Umbilical cord (tissue), 2 donors: ENCODE results near the gene CACNB4. TPM values are rescaled to one million over a fixed set of nuclear protein-coding genes. Genes with fewer than 3 reads are reported as not detected.
"Not testable (repeated sequence)": the region's sequence is repeated elsewhere in the genome, so short reads cannot be mapped to it uniquely, and the experiment has no call there.

Experiments
- DNase-seq: peaks from one replicate; pipeline ENCODE4 v3.0.0-alpha.2; 2015; ENCODE audit warnings: low spot score
- total RNA-seq: library from RNA; depleted of rRNA; stranded (reverse); fragments of >200 nt; gene quantifications from one replicate; pipeline ENCODE4 v1.2.3, GENCODE V29; 2014; ENCODE audit warnings: low replicate concordance; ENCODE audit not compliant: insufficient read depth

The CACNB4 gene
- total RNA-seq, 1 donor from 2014 or later, result 40.2 TPM

DNA sequence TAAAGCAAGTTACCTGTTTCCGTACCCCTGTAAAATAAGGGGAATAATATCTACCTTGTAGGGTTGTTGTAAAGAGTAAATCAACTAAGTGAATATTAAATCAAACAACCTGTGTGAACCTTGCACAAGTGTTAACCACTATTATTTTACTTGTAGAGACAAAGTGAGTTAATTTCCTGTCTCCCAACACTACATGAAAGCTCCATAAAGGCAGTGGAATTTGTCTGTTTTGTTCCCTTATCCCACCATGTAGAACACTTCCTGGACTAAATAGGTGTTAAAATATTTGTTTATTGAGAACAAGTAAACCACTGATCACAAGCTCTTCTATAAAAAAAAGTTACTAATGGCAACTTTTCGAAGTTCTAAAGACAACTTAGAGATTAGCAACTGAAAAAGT, 274.0 kb downstream of the CACNB4 start:
- DNase-seq, result no peak

DNA sequence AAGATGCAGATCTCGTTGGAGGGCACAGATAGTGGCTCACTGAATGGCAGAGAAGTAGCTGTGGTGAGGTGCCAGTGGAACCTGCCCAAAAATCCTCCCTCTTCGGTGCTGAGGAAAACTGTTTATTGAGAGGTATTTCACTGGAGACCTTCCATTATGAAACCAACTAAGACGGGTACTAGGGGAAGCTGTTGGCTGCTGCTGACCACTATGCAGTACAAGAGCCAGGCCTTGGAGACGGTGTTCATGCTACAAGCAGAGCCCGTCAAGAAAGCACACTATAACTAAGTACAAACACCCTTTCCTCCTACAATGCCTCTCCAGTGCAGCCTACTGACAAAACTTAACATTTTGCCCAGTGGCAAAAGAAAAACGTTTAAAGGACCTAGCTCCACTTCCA, 275.2 kb downstream of the CACNB4 start:
- DNase-seq, result no peak

DNA sequence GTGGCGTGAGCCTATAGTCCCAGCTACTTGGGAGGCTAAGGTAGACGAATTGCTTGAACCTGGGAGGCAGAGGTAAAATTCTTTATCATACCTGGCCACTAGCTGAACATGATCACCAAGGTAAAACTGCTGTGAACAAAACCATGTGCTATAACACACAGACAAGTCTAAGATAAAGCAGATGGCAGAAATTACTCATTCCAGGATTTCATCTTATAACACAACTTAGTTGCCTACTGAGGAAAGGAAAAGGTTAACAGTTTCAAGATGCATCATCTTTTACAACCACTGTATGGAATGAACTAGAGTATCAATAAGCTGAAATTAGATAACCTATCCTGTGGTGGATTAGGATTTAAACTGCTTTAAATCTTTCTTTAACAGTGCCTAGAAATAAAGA, 278.9 kb downstream of the CACNB4 start:
- no peak for DNase-seq

DNA sequence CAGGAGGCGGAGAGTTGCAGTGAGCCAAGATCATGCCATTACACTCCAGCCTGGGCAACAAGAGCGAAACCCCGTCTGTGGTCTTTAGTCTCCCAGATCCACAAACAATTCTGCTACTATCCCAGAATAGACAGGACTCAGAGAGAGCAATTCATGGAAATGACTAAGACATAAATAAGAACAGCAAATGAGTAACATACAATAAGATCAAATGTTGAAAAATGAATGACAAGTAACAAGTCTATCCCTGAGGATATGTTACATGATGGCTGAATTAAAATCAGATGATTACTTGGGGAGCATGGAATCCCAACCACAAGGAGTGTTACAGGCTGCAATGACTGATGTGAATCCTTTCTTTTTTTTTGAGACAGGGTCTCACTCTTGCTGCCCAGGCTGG, 280.9 kb downstream of the CACNB4 start:
- no peak for DNase-seq

DNA sequence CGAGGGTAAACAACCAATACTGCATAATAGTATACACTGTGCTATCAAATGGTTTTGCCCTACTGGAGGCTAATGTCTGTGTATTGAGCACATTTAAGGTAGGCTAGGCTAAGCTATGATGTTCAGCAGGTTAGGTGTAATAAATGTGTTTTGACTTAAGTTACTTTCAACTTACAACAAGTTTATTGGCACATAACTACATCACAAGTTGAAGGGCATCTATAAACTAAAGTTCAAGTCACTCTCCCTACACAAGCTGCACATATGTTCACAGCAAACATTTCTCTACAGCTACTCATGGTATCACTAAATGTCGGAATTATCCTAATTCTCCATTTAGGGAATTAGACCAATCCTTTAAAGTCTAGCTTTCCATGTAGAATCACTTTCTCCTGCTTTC, 282.0 kb downstream of the CACNB4 start:
- no peak for DNase-seq

DNA sequence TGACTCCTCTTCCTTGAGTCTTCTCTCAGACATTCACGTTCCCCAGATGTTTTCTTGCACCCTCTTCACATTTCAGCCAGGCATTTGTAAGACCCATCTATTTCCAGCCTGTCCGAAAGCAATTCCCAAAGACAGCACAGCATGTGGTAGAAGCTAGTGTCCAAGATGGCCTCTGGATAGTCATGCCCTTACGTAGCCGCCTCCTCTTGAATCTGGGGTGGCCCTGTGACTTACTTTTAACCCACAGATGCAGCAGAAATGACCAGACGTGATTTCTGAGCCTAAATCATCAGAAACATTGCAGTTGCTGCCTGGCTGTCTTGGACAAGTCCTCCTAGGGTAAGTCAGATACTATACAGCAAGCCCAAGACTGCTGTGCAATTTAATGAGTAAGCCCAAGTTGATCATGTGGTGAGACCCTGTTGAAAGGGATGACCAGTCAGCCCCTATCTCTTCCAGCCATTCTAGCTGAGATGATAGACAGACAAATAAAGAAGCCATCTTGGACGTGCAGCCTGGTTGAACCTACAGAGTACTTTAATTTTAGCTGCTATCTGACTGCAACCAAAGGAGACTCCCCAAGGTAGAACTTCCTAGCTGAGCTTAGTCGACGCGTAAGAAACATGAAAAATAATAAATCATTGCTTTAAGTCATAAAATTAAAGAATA, 282.9 kb downstream of the CACNB4 start:
- no peak for DNase-seq

DNA sequence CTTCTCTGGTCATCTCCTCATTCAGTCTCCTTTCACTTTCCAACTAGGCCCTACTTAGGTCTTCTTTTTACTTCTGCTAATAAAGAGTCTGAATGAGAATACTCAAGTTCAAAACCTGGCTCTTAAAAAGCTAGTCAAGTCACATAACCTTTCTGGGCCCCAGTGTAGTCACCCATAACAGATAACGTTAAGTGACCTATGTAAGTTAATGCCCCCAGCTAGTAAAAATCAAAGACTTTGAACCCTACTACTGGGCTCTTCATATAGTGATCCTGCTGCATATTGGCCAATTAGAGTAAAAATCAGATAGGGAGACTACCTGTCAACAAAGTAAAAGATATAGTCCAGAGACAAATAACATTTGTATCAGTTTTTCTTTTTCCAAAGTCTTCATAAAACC, 288.4 kb downstream of the CACNB4 start:
- no peak for DNase-seq

DNA sequence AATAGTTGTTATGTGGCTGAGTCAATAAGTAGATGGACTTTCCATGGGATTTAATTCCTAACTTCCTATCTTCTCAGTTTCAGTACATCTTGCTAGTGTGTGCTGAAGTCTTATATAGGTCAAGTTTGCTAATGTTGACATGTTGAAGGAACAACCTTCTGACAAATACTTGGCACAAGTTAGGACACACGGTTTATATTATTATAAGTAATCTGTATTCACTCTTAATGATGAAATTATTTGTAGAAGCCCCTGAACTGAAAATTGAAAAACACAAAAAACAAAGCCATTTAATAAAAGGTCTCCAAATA, 289.8 kb downstream of the CACNB4 start:
- DNase-seq, result no peak

DNA sequence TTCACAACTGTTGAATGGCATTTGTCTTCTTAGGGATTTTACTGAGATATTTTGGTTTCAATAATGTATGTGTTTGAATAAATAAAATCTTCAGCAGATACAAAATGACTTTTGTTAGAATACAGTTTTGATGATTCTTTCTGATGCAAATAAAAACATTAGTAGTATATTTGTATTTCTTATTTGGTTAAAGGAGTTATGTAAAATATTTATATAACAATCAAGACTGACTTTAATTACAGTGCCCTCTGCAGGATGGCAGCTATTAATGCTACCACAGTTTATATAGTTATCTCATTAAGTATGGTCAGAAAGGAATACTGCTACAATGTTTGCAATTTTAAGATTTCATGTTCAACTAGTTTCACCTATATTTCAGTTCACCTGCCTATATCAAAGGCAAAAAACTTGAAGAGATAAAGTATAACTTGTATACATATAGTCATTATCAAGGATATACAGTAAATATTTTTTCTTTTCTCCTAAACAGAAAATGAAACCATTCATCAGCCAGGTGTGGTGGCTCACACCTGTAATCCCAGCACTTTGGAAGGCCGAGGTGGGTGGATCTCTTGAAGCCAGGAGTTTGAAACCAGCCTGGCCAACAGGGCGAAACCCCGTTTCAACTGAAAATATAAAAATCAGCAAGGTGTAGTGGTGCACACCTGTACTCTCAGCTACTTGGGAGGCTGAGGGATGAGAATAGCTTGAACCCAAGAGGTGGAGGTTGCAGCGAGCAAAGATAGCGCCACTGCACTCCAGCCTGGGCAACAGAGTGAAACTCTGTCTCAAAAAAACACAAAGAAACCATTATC, 290.4 kb downstream of the CACNB4 start:
- DNase-seq, result peak; percentile 15

DNA sequence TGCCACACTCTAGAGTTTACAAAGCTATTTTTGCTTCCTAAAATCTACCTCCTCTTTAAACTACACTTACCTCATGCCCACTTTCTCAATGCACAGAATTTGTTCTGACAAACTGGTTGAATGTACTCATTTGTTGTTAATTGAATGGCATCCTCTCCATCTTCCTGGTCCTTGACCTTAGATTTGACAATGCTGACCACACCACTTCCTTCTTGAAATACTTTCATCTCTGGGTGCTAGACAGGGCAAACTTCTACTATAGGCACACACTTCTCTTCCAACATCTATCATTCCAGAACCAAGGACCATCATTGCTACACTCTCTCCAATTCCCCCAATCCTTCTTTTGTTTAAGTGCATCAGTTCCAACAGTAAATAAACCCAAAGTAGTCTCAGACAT, 292.9 kb downstream of the CACNB4 start:
- no peak for DNase-seq

DNA sequence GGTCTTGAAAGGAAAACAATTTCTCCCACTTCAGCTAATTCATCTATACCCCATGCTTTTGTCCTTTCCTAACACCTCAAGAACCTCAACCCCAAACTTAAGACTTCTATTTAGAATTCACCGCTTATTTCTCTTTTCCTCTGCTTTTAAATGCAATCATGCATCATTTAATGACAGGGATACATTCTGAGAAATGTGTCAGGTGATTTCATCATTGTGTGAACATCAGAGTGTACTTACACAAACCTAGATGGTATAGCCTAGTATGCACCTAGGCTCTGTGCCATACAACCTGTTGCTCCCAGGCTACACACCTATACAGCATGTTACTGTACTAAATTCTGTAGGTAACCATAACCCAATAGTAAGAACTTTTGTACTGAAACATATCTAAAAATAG, 293.5 kb downstream of the CACNB4 start:
- no peak for DNase-seq

DNA sequence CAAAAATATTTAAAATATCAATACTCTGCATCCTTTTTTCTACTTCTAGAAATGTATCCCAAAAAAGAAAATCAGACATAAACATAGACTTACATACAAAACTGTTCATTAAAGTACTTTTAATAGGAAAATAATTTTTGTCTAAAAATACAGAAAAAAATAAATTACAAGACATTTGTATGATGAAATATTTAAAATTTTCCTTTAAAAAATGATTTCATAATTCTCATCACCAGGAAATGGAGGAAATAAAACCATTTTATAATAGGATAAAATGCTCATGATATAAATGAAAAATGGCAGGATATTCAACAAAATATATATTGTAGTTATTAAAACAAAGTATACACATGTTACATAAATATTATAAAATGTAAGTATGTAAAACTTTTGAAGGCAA, 295.0 kb downstream of the CACNB4 start:
- no peak for DNase-seq

DNA sequence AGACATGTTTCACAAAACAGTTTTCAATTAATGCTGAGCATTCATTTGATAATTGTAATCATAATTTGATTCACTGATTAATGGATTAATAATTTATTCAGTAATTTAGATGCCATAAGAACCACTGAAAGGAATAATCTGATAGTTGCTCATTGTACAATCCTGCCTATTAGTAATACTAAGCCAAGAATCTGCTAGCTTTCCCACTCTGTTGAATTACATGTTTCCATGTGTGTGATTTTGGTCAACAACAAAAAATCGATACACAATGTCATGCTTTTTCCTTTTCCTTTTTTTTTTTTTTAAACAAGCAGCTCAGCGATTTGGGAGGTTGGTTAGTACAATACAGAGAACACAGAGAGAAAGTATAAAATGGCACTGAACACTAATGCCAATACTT, 296.5 kb downstream of the CACNB4 start:
- DNase-seq, result no peak

DNA sequence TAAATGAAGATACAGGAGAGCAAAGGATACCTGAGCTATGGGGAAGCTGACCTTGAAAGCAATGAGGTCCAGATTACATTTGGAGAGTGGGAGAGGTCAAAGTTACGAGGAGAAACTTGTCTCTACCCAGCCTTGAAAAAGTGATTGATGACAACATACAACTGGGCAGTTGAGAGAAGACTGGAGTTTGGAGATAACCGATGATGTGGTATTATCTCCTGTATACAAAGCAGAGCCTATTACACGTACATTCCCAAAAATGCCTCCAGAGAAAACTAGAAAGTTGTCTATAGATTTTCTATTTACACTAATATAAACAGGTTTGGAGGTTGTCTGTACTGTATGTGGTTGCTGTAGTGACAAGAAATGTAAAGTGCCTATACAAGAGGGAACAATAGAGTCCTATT, 299.0 kb downstream of the CACNB4 start:
- DNase-seq, result no peak

DNA sequence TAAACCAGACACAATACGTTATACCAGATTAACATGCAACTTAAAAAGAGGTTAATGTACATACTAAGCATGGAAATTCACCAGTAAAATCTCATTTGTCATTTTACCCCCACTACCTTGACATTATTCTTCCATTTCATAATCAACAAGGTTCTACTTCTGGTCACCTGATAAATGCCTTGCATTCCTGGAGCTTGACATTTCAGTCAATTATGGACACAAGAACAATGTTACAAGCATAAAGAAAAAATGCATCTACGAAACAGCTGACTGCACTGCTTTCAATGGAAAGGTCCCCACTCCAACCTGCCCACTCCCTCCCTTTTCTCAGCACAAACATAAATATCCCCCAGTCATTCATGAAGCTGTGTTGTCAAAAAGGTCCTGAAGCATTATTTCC, 302.1 kb downstream of the CACNB4 start:
- DNase-seq, result no peak

DNA sequence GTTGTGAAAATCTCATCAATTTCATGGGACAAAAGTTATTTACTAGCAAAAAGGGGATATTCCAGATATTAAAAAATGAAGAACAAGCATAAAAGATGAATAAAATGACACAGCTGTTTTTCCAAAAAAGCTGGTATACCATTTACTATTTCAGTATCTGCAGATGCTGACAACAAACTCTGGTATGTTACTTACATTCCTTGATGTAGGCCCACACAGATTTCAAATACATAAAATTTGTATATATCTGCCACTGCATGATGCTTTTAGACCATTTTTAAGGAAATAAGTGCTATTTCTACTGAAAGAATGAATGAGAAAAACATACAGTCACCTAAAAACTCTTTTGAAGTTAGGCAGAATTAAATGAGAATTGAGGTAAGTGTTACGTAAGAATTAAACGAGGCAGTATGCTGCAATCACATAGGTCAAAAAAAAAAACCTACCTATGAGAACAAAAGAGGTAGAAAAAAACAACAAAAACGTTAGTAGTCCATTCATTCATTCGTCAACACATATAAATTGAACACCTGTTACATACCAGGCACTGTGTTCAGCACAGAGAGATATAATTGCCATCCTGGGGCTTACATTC, 303.1 kb downstream of the CACNB4 start:
- peak; percentile 16 for DNase-seq

DNA sequence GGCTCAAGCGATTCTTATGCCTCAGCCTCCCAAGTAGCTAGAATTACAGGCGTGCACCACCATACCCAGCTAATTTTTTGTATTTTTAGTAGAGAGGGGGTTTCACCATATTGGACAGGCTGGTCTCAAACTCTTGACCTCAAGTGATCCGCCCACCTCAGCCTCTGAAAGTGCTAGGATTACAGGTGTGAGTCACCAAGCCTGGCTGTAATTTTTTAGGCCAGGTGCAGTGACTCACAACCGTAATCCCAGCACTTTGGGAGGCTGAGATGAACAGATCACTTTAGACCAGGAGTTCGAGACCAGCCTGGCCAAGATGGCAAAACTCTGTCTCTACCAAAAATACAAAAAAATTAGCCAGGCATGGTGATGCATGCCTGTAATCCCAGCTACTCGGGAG, 304.4 kb downstream of the CACNB4 start:
- DNase-seq, result not testable (repeated sequence)

DNA sequence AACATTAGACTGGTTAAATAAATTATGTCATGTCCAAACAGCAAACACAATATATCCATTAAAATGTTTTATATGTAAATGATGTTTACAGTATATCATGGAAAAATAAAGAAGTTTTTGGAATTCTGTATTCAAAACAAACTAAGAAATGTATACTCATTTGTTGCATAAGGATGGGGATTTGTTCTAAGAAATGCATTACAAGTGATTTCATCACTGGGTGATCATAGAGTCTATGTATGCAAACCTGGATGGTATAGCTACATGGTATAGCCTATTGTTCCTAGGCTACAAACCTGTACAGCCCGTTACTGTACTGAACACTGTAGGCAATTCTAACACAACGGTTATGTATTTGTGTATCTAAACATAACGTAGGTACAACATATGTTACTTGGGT, 305.7 kb downstream of the CACNB4 start:
- no peak for DNase-seq

DNA sequence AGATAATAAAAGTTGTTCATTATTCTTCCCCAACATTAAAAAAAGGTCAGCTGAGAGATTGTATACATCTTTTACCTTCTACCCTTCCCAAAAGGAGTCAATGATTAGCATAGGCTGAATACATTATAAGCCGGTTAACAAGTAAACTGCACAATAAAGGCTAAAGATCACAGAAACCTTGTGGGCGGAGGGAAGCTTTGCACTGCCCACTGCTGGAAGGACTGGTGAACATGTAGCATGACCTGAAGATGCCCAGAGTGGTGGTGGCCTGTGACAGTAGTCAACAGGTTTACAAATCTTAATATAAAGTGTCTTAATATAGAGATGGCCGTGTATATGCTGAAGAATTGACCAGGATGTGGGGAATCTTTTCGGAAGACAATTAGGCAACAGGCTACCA, 306.3 kb downstream of the CACNB4 start:
- no peak for DNase-seq

DNA sequence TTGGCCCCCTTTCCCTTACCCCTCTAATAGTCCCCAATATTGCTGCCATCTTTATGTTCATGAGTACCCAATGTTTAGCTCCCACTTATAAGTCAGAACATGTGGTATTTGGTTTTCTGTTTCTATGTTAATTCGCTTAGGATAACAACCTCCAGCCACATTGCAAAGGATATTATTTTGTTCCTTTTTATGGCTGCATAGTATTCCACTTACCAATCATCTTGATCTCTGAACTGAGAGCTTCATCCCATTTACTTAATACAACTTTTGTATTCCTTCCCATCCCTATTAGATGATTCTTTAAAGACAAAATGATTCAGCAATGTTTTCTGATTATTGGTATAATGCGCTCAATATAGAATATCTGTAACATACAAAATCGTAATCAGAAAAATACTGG, 307.3 kb downstream of the CACNB4 start:
- no peak for DNase-seq

DNA sequence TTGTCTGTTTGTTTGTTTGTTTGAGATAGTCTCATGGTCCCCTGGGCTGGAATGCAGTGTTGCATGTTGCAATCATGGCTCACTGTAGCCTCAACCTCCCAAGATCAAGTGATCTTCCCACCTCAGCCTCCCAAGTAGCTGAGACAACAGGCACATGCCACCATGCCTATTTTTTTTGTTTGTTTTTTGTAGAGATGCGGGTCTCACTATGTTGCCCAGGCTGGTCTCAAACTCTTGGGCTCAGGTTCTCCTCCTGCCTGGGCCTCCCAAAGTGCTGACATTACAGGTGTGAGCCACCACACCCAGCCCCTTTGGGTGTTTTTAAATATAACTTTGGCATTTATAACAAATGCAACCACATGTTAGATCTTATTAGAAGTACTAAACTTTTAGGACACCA, 308.2 kb downstream of the CACNB4 start:
- DNase-seq, result no peak

DNA sequence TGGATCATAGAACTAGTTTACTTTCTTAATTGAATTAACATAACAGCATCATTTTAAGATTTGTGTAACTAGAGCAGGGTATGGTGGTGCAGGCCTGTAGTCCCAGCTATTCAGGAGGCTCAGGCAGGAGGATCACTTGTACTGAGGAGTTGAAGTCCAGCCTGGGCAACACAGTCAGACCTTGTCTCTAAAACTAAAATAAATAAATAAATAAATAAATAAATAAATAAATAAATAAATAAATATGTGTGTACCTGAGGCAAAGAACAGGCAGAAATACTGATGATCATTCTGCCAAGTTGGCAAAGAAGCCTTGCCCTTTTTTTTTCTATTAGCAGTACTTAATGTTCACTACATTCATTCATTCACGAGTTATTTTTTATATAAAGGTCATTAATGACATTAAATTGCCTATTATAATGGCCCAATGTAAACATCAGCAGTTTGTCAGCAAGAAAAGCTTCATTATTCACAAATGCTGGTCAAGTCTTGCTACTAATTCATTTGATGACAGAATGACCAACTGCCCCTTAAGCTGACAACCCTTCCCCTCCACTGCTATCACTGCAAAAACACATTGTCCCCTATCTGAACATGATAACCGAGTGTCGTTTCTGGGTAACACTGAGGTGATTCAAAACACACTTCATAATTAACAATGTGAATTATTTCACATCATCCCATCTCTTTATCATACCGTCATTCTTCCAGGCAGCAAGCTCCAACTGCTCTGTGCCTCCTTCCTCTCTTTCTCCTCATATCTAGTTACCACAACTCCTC, 309.6 kb downstream of the CACNB4 start:
- no peak for DNase-seq
